ENCODE data around the gene GHR.

Gene GHR

DNA sequence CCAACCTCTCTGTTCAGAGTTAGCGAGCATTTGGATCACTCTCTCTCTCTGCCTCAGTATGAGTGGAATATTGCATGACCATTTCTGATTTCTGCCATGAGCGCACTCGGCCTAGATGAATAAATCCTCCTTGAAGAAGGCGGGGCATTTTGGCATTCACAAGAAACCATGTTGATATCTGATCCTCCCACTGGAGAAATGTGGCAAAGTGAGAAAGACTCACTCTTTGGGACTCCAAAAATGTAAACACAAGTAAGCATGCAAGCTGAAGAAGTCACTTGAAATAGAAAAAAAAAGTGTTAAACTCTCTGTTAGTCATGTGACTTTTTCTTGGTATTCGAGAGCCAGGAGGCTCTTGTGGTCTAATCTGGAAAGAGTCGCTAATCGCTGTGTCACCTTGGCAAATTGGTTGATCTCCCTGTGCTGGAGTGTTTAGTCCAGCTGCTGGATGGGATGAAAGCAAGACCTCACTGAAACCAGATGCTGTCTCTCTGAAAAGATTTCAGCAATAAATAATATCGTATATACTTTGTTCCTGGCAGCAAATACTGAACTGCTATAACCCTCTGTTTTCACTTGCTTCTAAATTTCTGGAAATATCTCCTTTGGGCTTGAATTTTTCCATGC is 95.5 kb downstream of the GHR start:
- DNase-seq: no peak

DNA sequence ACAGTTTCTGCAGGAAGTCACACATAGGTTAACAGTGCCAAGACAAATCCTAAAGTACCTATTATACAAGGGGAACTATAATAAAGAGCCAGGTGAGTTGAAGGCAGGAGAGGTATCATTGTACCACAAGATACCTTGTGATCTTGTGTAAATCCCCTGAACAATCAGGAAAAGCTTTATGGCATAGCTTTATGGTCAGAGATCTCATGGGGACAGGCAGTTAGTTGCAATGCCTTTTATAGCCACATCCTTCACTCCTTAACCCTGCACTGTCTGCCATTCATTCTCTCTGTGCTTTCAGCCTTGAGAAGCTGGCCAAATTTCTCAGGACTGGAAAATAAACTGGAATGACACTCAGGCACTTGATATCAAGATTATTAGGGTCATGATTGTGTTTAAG is 97.0 kb downstream of the GHR start:
- no peak for DNase-seq

- no peak for DNase-seq
Observed at GRCh38 chr5:42520957-42521356, 97.7 kb downstream of the GHR start.

GRCh38 chr5:42521406-42521805 is 98.2 kb downstream of the GHR start:
- no peak for DNase-seq

- no peak for DNase-seq
Observed at GRCh38 chr5:42522783-42523182, 99.5 kb downstream of the GHR start.

DNA sequence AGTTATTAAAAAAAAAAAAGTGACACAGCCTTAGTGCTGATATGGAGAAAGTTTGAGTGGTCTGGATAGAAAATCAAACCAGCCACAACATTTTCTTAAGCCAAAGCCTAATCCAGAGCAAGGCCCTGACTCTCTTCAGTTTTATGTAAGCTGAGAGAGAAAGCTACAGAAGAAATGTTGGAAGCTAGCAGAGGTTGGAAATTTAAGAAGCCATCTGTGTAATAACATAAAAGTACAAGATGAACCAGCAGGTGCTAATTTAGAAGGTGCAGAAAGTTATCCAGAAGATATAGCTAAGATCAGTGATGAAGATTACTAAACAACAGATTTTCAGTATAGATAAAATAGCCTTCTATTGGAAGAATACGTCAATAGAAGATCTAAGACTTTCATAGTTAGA is 102.9 kb downstream of the GHR start:
- DNase-seq: no peak

- no peak for DNase-seq
Observed at GRCh38 chr5:42531611-42532010, 108.4 kb downstream of the GHR start.

- DNase-seq: no peak
Observed at GRCh38 chr5:42542106-42542505, 118.9 kb downstream of the GHR start.

DNA sequence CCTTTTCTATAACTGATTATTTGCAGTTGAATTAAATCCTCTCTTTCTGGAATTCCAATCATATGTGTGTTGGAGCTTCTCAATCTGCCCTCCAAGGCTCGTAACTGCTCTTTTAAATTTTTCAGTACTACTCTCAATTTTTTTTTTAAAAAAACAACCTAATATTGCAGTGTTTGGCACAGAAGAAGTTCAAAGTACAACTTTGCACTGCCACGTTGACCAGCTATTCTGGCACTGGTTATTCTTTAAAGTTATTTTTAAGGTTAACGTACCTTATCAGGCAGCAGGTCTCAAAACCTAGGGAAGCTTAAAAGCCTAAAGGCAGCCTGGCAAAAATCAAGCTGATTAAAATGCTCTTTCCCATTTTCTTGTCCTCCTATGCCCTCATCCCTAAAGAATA is 120.5 kb downstream of the GHR start:
- DNase-seq: no peak

- DNase-seq: no peak
Observed at GRCh38 chr5:42545038-42545437, 121.8 kb downstream of the GHR start.

GRCh38 chr5:42547141-42547540 is 123.9 kb downstream of the GHR start:
- DNase-seq: no peak

DNA sequence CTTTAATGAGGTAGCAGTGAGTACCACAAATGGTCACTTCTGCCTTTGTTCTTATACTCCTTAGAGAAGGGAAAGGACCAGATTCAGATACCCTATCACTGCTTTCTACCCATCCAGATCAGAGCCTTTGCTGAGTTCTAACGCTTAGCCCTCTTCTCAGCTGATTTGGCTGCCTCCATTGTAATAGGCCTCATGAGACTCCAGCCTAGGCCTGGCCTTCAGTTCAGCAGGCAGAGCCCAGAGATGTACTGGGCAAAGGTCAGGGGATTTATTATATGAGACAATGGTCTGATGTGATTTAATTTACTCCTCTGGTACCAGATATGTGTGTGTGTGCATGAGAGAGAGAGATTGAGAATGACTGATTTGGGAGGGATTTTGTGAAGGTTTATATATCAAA is 124.7 kb downstream of the GHR start:
- DNase-seq: no peak

GRCh38 chr5:42552597-42552996 is 129.4 kb downstream of the GHR start:
- DNase-seq: no peak

GRCh38 chr5:42553461-42553860 is 130.2 kb downstream of the GHR start:
- DNase-seq: no peak

- no peak for DNase-seq
Observed at GRCh38 chr5:42555010-42555409, 131.8 kb downstream of the GHR start.

DNA sequence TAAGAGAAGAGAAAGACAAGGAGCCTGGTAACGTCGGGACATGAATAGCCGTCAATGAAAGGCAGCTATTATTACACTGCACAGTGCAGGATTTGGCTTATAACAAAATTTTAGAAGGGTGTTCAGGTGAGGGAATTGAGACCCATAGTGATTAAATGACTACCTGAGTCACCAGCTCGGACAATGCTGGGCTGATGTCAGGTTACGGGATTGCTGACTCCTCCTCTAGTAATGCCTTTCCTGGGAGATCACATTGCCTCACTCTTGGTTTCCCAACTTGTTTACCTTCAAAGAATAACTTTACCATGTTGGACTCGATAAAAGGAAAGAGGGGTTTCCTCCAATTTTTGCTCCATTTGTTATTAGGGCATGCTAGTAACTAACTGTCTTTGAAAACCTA is 132.6 kb downstream of the GHR start:
- no peak for DNase-seq

DNA sequence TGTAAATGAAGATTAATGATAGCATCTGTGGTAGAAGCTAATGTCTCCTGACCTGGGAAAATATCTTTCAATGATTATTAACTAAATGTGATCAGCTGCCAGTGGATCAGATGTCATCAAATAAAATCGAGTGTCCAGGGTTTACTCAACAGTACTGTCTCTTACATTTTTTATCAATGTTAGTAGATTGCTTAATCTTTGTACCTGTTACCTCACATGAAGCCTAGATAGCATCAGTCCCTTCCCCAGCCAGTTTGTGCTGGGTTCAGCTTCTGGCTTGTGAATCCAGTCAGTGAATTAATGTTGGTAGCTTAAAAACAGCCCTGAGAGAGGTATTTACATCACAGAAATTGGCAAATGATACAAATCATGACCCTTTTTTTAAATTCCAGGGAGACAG is 134.4 kb downstream of the GHR start:
- no peak for DNase-seq

GRCh38 chr5:42561656-42562055 is 138.4 kb downstream of the GHR start:
- no peak for DNase-seq

GRCh38 chr5:42564689-42565356 is 141.6 kb downstream of the GHR start:
- DNase-seq: no peak

DNA sequence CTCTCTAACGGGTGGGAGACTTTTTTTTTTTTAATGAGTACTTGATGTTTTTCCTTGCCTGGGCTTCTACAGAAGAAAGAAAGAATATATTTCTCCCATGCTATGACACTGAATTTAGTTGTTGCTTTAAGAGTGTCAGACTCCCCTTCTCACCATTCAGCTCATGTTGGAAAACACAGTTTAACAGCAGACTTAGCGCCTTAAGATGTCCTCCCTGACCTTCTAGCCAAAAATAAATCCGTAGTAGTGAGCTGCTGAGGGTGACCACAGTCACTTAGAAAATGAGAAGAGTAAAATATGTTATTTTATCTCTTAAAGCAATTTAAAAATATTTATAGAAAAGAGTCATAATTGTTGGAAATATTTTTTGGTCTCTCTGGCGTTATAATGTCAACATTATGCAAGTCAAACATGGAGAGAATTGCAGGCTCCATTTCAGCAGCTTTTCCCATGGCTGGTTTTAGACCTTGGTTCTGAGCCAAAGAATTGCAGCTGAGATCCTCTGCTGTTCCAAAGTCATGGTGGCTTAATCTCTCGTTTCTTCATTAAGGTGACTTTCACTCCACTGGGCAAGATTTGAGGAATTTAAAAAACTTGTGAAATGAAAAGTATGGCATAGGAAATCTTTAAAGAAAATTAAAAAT is 143.5 kb downstream of the GHR start:
- no peak for DNase-seq

GRCh38 chr5:42569325-42569724 is 146.1 kb downstream of the GHR start:
- no peak for DNase-seq

- DNase-seq: no peak
Observed at GRCh38 chr5:42569953-42570548, 146.8 kb downstream of the GHR start.

DNA sequence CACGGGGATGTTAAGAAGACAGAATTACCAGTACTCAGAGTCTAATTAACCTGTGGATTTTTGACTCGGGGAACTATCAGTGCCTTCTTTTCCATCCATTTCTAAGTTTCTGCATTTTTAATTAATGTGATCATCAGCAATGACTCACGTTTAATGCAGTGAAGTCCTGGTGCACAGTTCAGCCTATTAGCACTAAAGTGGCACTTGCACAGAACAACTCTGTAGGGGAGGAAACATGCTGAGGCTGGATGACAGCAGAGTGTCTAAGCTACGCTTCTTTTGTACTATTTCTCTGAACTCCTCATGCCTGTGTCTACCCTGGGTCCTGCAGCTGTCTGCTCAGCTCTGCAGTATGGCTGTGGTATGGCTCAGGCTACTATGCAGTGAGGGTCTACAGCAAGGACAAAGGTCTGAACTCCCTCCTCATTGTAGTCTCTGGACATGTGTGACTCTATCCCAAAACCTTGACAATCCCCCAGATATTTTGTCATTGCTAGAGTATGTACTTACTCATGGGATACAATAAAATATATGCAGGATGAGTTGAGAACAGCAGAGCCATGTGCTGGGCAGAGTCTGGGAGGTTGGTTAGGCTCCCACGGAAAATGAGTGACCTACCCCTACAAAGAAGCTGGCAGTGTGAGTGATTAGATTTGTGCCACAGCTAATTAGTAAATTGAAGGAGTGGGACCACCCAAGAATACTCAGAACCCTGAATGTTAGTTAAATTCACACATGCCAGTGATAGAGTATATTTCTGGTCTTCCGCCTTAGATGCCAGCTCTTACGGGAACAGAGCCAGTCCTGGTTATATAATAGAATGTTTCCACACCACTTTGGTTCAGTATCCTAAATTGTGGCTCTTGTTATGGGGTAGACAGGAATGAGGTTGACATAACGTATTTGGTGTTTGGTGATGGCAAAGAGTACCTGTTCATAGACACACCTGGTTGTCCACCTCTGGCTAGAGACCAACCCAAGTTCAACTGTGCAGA is 148.0 kb downstream of the GHR start:
- no peak for DNase-seq

All from SW 1271 (cell line).